PC-3 (cell line): ENCODE data around the gene ATP5PD.

Source experiments
- CTCF ChIP-seq: fragments of 300-600 bp; sonication (generic); conservative IDR thresholded peaks from 2 replicates; pipeline ENCODE4 v1.5.1; 2017; ENCODE audit warnings: antibody characterized with exemption, low read depth, mild to moderate bottlenecking, low read length
- EZH2 ChIP-seq: fragments of 300-600 bp; sonication (generic); IDR thresholded peaks from one replicate; pipeline ENCODE4 v1.6.1; 2017; ENCODE audit warnings: antibody characterized with exemption, mild to moderate bottlenecking, low read length; ENCODE audit not compliant: unreplicated experiment
- EZH2phosphoT487 ChIP-seq: fragments of 300-600 bp; sonication (generic); IDR thresholded peaks from 2 replicates; pipeline ENCODE4 v1.6.1; 2018; ENCODE audit warnings: mild to moderate bottlenecking, antibody characterized with exemption, low read length, borderline replicate concordance

- TF ChIP-seq CTCF (no peak), EZH2phosphoT487 (no peak), EZH2 (no peak)
Measured at GRCh38 chr17:75075597-75076336, 29.0 kb upstream of the ATP5PD start.
